ENCODE results near the gene CORO7. TPM values are rescaled to one million over a fixed set of nuclear protein-coding genes. Genes with fewer than 3 reads are reported as not detected.

CORO7 gene
- 13.8 to 15.7 TPM (median 14.8 TPM) in 5 replicates for total RNA-seq (2022; extraction: Qiagen RNA extraction; ENCODE audit: low read depth)

GRCh38 chr16:4416200-4417032, at the start of gene CORO7:
Gene CORO7 (minus strand): TSS chr16:4416596. CDS start chr16:4416518, 78 bp downstream.

GRCh38 chr16:4425378-4426020, 9.1 kb upstream of the CORO7 start, which contains the start of gene DNAJA3:
Gene DNAJA3 (plus strand): TSS chr16:4425868. CDS start chr16:4425882, 14 bp downstream.

GRCh38 chr16:4371357-4372000, 44.9 kb downstream of the CORO7 start, which contains the start of gene VASN:
Gene VASN (plus strand): TSS chr16:4371848. CDS start chr16:4380878, 9,030 bp downstream.

GRCh38 chr16:4350787-4351659, 65.4 kb downstream of the CORO7 start, which contains the start of gene PAM16:
Gene PAM16 (minus strand): TSS chr16:4351321. CDS start chr16:4351234, 87 bp downstream.

GRCh38 chr16:4315186-4316107, 100.9 kb downstream of the CORO7 start, which contains the start of gene GLIS2:
Gene GLIS2 (plus strand): TSS chr16:4316067. CDS start chr16:4332281, 16,214 bp downstream.

Other genes with a start within 250 kb of the CORO7 start
- gene SRL, start 174.5 kb downstream of the CORO7 start, total RNA-seq (2022; extraction: Qiagen RNA extraction; ENCODE audit: low read depth), result 0.03 TPM in 1 of 5 replicates, not detected in the others
- gene TFAP4, start 143.6 kb downstream of the CORO7 start, total RNA-seq (2022; extraction: Qiagen RNA extraction; ENCODE audit: low read depth), result 20.8 to 24.5 TPM (median 22.1 TPM) in 5 replicates
- gene GLIS2, start 100.5 kb downstream of the CORO7 start, total RNA-seq (2022; extraction: Qiagen RNA extraction; ENCODE audit: low read depth), result 26.2 to 34.2 TPM (median 31.1 TPM) in 5 replicates
- 60.7 to 78.1 TPM (median 72.7 TPM) in 5 replicates for gene PAM16, start 65.3 kb downstream of the CORO7 start, total RNA-seq (2022; extraction: Qiagen RNA extraction; ENCODE audit: low read depth)
- 7.7 to 9.4 TPM (median 8.3 TPM) in 5 replicates for gene VASN, start 44.7 kb downstream of the CORO7 start, total RNA-seq (2022; extraction: Qiagen RNA extraction; ENCODE audit: low read depth)
- 60.7 to 81.7 TPM (median 78.2 TPM) in 5 replicates for gene DNAJA3, start 9.3 kb upstream of the CORO7 start, total RNA-seq (2022; extraction: Qiagen RNA extraction; ENCODE audit: low read depth)
- 41.4 to 49.9 TPM (median 44.9 TPM) in 5 replicates for gene NMRAL1, start 58.0 kb upstream of the CORO7 start, total RNA-seq (2022; extraction: Qiagen RNA extraction; ENCODE audit: low read depth)
- gene HMOX2, start 59.8 kb upstream of the CORO7 start, total RNA-seq (2022; extraction: Qiagen RNA extraction; ENCODE audit: low read depth), result 51.0 to 60.9 TPM (median 56.8 TPM) in 5 replicates
- 8.0 to 12.2 TPM (median 10.7 TPM) in 5 replicates for gene CDIP1, start 122.2 kb upstream of the CORO7 start, total RNA-seq (2022; extraction: Qiagen RNA extraction; ENCODE audit: low read depth)
- gene C16orf96, start 139.7 kb upstream of the CORO7 start, total RNA-seq (2022; extraction: Qiagen RNA extraction; ENCODE audit: low read depth), result not detected in 5 replicates
- gene UBALD1, start 198.3 kb upstream of the CORO7 start, total RNA-seq (2022; extraction: Qiagen RNA extraction; ENCODE audit: low read depth), result 38.6 to 62.1 TPM (median 52.4 TPM) in 5 replicates
- gene MGRN1, start 208.2 kb upstream of the CORO7 start, total RNA-seq (2022; extraction: Qiagen RNA extraction; ENCODE audit: low read depth), result 36.8 to 44.4 TPM (median 39.7 TPM) in 5 replicates

All from A549 treated with DMSO at 1 μM for 4 hours (cell line).